MM.1S (cell line): ENCODE data around the gene OR14A2.

Experiments used
- EZH2 ChIP-seq: fragments of 300-600 bp; sonication (generic); optimal IDR thresholded peaks from 2 replicates; pipeline ENCODE3; 2017; ENCODE audit warnings: low read depth, mild to moderate bottlenecking, antibody characterized with exemption, low read length, mixed read lengths
- EZH2phosphoT487 ChIP-seq: fragments of 300-600 bp; sonication (generic); IDR thresholded peaks from 2 replicates; pipeline ENCODE4 v1.6.1; 2018; ENCODE audit warnings: antibody characterized with exemption, low read length
- TF ChIP-seq, protein P1 (sequence below): fragments of 300-600 bp; sonication (generic); IDR thresholded peaks from 2 replicates; pipeline ENCODE4 v1.5.1; 2016; ENCODE audit warnings: antibody characterized with exemption, low read length, mixed read lengths

DNA sequence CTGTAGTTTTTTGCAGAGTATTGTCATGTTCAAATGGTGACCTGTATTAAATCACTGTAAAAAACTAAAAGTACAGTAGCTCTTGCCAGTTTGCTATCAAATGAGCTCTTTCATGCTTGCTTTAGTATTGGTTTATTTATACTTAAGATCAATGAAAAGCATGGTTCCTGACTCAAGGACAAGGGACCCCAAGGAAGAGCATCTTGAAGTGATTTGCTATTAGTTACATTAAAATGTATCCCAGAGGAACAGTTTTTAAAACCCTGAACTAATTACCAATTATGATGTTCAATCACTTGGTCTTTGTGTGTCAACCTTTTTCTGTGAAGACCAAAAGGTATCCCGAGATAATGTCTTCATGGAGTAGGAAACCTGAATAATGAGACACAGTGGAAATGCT is 68.3 kb downstream of the OR14A2 start, which contains the start of gene OR13G1:
- TF ChIP-seq, protein P1, sequence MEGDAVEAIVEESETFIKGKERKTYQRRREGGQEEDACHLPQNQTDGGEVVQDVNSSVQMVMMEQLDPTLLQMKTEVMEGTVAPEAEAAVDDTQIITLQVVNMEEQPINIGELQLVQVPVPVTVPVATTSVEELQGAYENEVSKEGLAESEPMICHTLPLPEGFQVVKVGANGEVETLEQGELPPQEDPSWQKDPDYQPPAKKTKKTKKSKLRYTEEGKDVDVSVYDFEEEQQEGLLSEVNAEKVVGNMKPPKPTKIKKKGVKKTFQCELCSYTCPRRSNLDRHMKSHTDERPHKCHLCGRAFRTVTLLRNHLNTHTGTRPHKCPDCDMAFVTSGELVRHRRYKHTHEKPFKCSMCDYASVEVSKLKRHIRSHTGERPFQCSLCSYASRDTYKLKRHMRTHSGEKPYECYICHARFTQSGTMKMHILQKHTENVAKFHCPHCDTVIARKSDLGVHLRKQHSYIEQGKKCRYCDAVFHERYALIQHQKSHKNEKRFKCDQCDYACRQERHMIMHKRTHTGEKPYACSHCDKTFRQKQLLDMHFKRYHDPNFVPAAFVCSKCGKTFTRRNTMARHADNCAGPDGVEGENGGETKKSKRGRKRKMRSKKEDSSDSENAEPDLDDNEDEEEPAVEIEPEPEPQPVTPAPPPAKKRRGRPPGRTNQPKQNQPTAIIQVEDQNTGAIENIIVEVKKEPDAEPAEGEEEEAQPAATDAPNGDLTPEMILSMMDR = no peak
- TF ChIP-seq EZH2phosphoT487 (no peak), EZH2 (no peak)
